ENCODE data around the gene SOCS2. TPM values are rescaled to one million over a fixed set of nuclear protein-coding genes. Genes with fewer than 3 reads are reported as not detected.
A peak's percentile ranks its signal among the peaks of the same experiment; 100 is the strongest.
"Not testable (repeated sequence)": the region's sequence is repeated elsewhere in the genome, so short reads cannot be mapped to it uniquely, and the experiment has no call there.

SOCS2 gene
- total RNA-seq, 1 experiment from 2014 or later, result 15.6 TPM

DNA sequence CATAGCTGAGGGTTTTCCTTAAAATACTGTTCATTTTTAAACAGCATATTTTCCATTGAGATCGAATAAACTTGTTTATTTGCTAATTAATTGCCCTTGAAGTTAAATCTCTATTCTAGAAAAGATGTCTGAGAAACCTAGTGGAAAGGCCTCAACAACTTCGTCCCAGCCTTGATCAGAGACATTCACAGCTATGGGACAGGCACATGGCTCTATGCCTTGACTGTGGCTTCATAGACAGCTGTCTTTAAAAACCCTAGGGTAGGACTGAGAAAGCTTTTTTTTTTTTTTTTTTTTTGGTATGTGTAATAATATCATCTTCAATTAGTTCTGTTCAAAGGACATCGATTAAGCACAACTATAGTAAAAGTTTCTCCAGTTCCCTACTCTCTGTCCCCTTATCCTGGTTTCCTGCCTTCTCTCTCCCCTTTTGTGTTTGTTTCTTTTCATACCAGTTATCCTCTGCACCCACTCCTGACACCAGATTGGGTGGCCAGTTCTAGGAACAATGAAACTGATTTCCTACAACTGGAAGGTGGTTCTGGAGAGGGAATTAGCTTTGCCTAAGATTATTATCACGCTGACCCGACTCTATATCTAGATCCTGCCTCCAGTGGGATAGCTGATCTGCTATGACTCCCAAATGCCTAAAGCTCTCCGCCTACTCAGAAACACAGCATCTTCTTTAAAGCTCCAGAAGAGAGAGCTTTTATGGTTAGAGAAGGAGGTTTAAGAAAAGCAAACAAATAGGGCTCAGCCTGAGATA, 20.3 kb downstream of the SOCS2 start:
- no peak for DNase-seq (ENCODE audit: low read depth)

DNA sequence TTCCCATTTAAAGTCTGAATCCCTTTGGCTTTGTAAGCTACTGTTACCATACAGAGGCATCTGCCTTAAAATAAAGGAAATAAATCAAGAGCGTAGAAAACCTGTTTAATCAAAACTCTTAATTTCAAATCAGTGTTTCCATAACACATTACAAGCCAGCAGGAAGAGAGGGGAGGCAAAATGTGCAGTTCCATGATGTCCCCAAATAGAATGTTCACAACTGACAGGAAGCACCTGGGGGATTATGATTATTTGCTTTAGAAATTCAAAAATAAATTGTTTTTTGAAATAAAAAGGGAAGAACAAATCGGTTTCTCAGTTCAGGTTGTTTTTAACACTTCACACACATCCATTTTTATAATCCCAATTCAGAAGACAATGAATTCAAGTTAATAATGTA, 21.4 kb downstream of the SOCS2 start:
- no peak for DNase-seq (ENCODE audit: low read depth)

DNA sequence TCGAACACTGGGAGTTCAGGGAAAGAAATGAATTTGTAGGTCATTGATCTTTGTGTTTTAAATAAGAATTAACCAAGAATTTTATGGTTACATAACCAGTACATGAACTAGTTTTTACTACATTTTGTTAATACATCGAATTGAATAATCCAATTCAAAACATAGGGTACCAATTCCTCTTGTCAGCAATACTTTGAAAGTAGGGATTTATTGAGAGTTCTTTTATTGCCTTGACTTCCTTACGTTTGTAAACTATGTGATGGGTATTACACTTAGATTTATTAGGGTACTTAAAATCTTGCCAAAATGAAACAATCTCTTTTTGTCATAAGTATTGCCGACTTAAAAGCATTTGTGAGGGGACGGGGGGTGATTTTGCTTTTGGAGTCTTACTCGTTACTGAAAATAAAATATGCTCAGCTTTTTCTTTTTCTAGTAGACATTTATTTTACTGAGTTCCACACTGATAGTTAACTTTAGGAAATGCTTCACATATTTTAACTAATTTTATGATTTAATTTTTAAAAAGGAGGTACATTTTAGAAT, 22.4 kb downstream of the SOCS2 start:
- DNase-seq (ENCODE audit: low read depth), result no peak

DNA sequence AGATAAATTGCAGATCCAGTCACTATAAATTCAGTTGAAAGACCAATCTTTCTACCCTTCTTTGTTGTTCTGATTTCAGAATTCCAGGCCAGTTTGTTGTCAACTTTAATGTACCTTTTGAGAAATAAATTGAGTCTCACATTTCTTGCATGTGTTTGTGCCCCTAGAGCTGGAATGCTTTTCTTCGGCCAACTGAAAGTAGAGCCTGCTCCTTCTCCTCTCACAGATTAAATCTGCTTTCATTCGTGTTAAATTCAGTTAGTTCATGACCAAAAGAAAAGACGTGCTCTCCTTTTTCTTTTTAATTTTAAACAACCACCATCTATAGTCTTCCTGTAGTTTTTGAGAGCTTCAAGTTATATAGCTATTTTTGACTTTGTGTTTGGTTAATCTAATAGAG, 22.9 kb downstream of the SOCS2 start:
- no peak for DNase-seq (ENCODE audit: low read depth)

DNA sequence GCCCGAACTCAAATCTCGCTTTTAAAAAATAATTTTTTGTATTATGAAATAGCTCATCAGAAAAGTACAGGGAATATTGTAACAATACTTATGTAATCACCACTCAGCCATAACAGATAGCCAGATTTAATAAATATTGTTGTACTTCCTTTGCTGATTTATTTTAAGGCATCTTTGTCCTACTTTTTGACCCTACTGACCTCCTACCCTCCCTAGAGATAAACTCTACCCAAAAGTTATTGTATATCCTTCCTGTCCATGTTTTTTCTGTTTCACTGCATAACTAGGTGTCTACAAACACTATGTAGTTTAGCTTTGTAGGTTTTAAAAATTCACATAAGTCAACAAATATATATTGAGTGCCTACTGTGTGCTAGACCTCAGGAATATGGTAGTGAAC, 25.1 kb downstream of the SOCS2 start:
- no peak for DNase-seq (ENCODE audit: low read depth)

DNA sequence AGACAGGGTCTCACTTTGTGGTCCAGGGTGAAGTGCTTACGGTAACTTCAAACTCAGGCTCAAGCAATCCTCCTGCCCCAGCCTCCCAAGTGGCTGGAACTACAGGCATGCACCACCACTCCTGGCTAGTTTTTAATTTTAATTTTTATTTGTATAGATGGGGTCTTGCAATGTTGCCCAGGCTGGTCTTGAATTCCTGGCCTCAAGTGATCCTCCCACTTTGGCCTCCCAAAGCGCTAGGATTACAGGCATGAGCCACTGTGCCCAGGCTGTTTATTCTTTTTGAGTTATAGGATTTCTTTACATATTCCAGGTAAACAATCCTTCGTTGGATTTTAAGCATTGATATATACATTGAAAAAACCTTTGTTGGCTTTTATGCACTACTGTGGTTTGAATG, 26.7 kb downstream of the SOCS2 start:
- DNase-seq (ENCODE audit: low read depth), result no peak

DNA sequence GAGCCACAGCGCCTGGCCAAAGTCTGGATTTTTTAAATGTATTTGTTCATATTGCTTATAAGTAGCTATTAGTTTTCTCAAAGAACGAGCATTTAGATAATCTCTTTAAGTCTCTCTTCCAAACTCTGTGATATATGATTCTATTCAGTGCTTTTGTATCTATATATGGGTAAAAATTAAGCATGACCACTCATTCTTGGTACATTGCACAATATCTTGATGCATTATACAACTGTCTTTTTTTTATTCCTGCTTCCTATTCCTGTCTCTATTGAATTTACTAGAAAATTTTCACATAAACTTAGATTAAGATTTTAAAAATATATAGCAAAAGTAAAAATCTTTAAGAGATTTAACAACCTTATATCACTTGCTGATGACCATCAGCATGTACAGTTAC, 29.1 kb downstream of the SOCS2 start:
- no peak for DNase-seq (ENCODE audit: low read depth)

DNA sequence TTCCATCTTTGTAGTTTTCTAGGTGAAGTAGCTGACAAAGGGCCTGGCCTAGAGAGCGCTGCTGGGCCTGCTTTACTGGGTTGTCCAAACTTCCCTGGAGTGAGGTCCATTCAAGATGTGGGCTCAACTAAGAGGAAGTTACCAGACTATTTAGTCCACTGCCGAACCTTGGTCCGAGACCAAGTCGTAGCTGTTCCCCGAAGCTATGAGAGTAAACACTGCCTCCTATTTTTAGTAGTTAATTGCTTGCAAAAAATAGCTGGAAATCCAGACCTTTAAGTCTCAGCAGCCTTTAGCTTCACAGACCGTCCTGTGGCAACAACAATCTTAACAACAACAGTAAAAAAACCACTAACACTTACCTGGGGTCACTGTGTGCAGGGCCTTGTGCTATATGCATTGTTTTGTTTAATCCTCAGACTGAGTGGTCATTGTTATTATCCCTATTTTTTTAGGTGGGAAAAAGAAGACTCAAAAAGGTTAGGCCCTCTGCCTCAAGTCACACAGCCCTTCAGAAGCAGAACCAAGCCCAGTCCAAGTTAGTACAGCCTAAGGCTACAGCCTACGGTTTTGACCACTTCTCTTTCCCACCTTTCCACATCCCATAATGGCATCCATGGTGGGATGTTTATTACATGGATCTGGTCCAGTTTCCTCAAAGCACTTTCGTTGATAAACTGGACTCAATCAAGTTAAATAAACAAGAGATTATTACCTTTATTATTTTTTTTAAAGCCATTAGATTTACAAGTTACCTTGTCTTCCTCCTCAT, 30.6 kb downstream of the SOCS2 start:
- no peak for DNase-seq (ENCODE audit: low read depth)

DNA sequence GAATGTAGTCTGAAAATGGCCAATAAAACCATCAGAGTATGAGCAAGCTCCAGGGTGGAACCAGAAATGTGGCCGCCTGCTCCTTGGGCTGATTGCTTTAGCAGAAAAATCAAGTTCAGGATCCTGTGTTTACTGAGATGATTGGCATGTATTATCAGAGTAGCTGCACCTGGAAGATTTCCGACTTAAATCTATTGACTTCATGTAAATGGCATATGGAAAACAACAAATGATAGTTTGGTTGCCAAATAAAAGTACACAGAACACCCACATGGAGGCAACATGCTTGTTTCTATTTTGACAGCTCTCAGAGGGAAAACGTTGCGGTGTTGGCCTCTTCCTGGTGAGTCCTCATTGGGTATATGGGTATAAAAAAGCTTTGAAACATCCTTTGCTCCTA, 31.3 kb downstream of the SOCS2 start:
- no peak for DNase-seq (ENCODE audit: low read depth)

DNA sequence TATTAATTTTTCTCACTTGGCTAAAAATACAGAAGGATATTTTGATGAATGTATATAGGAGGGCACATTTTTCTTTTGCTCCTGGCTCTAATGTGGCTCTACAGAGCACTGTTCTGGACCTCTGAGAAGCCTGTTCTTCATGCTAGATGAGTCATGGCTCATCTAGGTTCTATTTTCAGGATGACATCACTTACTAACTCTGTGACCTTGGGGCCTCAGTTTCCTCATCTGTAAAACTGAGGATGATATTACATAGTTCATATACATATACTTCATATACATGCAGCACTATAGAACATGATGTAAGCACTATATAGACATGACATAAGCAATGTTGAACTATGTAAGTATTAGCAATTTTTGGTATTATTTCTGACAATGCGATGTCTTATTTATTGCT, 35.8 kb downstream of the SOCS2 start:
- DNase-seq (ENCODE audit: low read depth), result no peak

DNA sequence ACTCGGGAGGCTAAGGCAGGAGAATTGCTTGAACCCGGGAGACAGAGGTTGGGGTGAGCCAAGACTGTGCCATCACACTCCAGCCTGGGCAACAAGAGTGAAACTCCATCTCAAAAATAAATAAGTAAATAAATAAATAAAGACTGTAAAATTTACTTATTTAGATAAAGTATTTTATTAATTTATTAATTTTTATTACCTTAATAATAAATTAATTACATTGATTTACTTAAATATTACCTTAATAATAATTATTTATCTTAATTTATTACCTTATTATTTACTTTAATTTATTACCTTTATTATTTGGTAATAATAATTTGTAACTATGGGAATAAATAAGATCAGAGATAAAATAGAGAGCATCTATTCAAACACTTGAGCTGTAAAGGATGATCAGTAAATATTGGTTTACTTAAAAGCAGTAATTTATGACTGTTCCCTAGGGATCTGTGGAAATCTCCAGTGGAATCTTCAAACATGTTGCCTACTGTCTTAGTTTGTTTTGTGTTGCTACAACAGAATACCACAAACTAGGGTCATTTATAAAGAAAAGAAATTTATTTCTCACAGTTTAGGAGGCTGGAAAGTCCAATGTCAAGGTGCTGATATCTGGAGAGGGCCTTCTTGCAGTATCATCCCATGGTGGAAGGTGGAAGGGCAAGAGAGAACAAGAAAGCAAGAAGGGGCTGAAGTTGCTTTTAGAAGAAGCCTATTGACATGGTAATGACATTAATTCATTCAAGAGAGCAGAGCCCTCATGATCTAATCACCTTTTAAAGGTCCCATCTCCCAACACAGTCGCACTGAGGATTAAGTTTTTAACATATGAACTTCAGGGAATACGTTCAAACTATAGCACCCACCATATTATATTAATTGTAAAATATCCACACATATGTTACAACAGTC, 37.1 kb downstream of the SOCS2 start:
- DNase-seq (ENCODE audit: low read depth), result no peak

DNA sequence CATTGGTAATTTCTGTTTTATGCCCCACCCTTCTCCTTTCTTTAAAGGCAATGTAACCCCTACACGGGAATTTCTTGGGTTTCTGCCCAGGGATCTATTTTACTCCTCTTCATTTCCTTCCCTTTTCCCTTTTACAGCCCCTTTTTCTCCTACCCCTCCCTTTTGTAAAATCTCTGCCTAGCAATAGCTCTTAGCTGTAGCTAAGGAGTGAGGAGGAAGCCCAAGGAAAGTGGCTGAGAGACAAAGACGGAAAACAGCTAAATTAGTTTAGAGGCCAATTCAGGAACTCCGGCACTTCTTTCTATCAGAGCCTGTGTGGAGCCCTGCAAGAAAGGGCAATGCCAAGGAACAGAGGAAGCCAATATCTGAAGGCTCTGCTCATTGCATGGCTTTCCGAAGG, 40.3 kb downstream of the SOCS2 start:
- DNase-seq (ENCODE audit: low read depth), result no peak

DNA sequence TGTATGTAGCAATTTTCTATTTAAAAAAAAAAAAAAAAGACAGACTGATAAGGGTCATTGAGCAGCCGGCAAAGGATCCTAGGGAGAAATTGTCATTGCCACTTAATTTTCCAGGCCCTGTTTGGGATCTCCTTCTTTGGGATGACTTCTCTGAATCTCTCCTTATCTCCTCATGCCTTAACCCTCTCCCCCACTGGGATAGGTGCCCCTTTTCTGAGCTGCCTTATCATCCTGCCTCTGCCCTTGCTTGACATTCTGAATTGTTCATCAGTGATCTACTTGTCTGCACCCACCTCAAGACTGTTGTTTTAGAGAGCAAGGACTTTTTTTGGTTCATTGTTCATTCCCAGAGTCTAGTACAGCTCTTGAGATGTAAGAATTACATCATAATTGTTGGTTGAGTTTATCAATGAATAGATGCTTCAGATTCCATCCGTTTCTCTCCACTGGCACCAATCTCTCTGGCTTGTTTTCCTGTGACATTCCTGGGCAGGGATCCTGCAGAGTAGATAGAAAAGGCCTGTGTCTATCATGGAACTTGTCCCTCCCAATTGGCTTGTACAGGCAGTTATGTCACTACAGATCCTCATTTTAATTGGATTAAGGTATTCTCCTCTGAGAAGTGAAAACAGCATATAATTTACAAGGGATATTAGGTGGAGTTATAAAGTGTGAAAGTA, 42.6 kb downstream of the SOCS2 start:
- DNase-seq (ENCODE audit: low read depth), result no peak

DNA sequence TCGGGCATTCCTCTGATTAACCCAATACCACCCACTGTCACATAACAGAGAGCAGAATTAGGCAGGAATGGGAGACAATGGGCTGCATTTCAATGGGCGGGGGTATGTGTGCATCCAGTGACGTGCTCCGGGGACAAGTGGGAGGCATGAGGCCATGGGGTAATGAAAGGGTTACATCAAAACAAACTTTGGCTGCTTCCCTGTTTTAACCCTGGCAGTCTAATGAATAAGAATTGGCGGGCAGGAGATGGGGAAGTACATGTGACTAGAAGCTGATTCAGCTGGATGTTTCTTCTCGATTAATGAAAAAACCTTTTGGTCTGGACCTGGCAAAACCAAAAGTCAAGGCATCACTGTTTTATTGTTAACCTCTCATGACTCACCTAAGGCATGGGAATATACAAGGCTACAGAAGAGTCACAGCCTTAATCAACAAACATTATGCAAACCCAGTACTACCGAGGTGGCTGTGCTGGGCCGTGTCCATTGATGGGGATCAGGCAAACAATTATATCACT, 44.2 kb downstream of the SOCS2 start:
- peak; percentile 65 for DNase-seq (ENCODE audit: low read depth)

DNA sequence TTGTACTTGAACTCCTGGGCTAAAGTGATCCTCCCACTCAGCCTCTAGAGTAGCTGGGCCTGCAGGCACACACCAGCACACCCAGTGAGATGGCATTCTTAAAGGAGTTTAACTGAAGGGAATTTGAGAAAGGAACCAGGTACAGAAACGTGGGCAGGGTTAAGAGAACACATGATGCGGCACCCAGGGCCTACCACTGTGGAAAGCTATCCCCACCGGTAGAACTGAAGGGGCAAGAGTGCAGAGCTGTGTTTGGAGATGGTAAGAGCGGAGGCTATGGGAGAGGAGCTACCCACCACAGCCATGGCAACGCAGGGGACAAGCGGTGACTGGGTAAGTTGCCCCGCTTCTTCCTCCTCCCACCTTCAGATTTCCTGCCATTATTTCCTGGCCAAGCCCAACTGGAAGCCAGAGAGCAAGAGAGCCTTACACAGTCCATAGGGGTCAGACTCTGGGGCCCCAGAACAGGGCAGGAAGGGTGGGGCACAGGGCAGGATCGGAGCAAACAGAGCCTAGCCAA, 46.5 kb downstream of the SOCS2 start:
- DNase-seq (ENCODE audit: low read depth), result no peak

DNA sequence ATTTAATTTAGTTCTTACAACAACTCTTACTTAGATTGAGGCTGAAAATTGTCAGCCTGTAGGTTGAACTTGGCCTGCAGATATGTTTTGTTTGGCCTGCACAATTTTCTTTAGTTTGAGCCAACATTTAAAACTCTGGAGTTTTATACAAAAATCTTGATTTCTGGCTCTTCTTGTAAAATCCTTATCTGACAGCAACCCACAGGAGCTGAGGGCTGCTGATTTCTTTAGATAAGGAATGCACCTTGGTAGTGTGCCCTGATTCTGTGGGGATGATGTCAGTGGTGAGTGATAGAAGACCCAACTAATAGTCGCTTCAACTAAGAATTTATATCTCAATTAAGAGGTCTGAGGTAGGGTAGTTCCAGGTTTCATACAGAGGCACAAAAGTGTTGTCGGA, 49.5 kb downstream of the SOCS2 start:
- no peak for DNase-seq (ENCODE audit: low read depth)

DNA sequence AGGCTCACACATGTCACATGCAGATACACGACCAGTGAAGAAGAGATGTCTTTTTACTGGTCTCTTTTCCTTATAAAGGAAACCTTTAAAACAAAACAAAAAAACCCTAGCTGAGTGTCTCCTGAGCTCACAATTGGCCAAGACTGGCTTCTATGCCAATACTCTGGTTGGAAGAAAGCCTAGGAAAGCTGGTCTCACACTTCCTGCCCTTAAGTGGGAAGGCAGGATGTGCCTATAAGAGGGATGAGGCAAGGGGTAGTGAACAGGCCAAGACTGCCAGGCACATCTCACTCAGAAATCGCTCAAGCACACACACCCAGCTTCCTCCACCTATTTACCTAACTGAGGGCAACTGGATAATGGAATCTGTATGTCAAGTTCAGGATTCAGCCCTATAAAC, 50.0 kb downstream of the SOCS2 start:
- DNase-seq (ENCODE audit: low read depth), result peak; percentile 59

DNA sequence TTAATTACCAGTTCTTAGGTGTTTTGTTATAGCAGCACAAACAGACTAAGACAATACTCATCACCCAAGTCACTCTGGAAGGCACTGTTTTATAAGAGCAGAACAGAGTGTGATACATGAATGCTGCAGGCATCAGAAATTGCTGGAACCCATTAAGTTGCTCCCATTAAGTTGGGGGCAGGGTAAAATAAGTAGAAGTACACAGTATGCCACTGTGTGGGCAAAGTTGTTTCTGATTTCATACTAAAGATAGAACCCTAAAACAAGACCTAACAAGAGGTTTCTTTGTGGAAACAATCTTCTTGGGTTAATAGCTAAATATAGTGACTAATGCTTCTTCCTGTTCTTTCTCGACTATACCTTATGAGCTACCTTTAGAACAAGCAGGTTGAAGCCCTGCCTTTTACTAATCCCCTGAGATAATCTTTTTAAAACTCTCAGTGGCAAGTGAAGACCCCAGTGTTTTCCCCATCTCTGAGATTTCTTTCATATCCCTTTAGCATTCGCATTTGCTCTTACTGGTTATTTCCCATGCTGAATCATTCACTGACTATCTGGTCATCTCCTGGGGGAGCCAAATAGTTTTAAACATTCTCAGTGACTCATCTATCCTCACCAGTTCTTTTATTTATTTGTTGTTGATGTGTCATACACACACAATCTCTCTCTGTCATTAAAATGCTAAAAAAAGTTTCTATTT, 52.3 kb downstream of the SOCS2 start:
- peak; percentile 94 for DNase-seq (ENCODE audit: low read depth)

DNA sequence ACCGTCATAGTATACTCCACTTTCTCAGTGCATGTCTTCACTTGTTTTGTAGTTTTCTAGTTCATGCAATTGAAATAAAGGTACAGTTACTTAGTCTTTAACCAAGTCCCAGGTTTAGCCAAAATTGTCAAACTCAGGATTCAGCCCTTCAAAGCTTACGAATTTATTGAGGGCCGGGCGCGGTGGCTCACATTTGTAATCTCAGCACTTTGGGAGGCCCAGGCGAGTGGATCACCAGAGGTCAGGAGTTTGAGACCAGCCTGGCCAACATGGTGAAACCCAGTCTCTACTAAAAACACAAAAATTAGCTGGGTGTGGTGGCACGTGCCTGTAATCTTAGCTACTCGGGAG, 52.8 kb downstream of the SOCS2 start:
- not testable (repeated sequence) for DNase-seq (ENCODE audit: low read depth)

DNA sequence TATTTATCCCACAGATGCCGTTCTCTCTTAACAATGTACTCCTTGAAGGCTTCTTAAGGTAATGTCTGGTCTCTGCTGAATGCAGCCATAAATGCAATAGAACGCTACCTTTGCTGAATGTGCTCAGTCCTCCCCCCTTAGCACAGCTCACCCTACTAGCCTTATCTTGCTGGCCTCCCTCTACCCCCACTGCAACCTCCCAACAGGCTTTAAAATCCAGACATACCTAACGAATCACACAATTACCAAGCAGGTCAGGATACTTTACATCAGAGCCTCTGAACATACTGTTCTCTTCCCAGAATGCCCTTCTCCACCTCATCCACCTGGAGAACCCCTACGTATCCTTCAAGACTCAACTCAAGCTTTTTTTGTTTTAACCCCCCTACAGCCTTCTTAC, 53.7 kb downstream of the SOCS2 start:
- DNase-seq (ENCODE audit: low read depth), result no peak
